Tongue (tissue), 2 donors: ENCODE measurements around the gene ANKLE1. TPM values are rescaled to one million over a fixed set of nuclear protein-coding genes. Genes with fewer than 3 reads are reported as not detected.
"Not testable (repeated sequence)": the region's sequence is repeated elsewhere in the genome, so short reads cannot be mapped to it uniquely, and the experiment has no call there.

Experiments
- DNase-seq: peaks from one replicate; pipeline ENCODE4 v3.0.0-alpha.2; 2015
- total RNA-seq: library from RNA; depleted of rRNA; stranded (reverse); fragments of >200 nt; gene quantifications from one replicate; pipeline ENCODE4 v1.2.3, GENCODE V29; 2014

ANKLE1 gene
- total RNA-seq, 1 donor from 2014 or later = 0.62 TPM

- peak; percentile 85 for DNase-seq
Observed at GRCh38 chr19:17282488-17283125, 906 bp downstream of the ANKLE1 start.

GRCh38 chr19:17283504-17283996 lies 1.8 kb downstream of the ANKLE1 start:
- DNase-seq = no peak

- DNase-seq = no peak
Observed at GRCh38 chr19:17285415-17286135, 3.9 kb downstream of the ANKLE1 start.

GRCh38 chr19:17286263-17286662 lies 4.6 kb downstream of the ANKLE1 start:
- no peak for DNase-seq

- no peak for DNase-seq
Observed at GRCh38 chr19:17286752-17287151, 5.1 kb downstream of the ANKLE1 start.

- DNase-seq = peak; percentile 59
Observed at GRCh38 chr19:17289489-17289888, 7.8 kb downstream of the ANKLE1 start.

- peak; percentile 87 for DNase-seq
Observed at GRCh38 chr19:17292301-17293074, 10.8 kb downstream of the ANKLE1 start.

- no peak for DNase-seq
Observed at GRCh38 chr19:17293605-17294004, 11.9 kb downstream of the ANKLE1 start.

- no peak for DNase-seq
Observed at GRCh38 chr19:17294051-17294891, 12.6 kb downstream of the ANKLE1 start.

- DNase-seq = not testable (repeated sequence)
Observed at GRCh38 chr19:17295551-17295950, 13.8 kb downstream of the ANKLE1 start.

- no peak for DNase-seq
Observed at GRCh38 chr19:17296273-17296672, 14.6 kb downstream of the ANKLE1 start.

- no peak for DNase-seq
Observed at GRCh38 chr19:17296976-17297375, 15.3 kb downstream of the ANKLE1 start.

- DNase-seq = no peak
Observed at GRCh38 chr19:17300992-17301619, 19.4 kb downstream of the ANKLE1 start.

GRCh38 chr19:17302391-17303166 lies 20.9 kb downstream of the ANKLE1 start:
- no peak for DNase-seq

- peak; percentile 98 for DNase-seq
Observed at GRCh38 chr19:17303167-17303939, 21.7 kb downstream of the ANKLE1 start, which contains the start of gene ABHD8. TSS of gene ABHD8 (minus strand) at chr19:17303425. CDS start at chr19:17301616, 1,809 bp downstream.

GRCh38 chr19:17303940-17304267 lies 22.2 kb downstream of the ANKLE1 start:
- DNase-seq = no peak

- DNase-seq = no peak
Observed at GRCh38 chr19:17304386-17305215, 22.9 kb downstream of the ANKLE1 start.

GRCh38 chr19:17305216-17305516 lies 23.5 kb downstream of the ANKLE1 start:
- no peak for DNase-seq
